Stimulated activated CD8-positive, alpha-beta memory T cell treated with anti-CD3 and anti-CD28 coated beads, Interleukin-4, amount 100 ng/mL, for 4 hours (primary cell): ENCODE results near the gene ZNF195.
"Not testable (repeated sequence)": the region's sequence is repeated elsewhere in the genome, so short reads cannot be mapped to it uniquely, and the experiment has no call there.

ENCODE experiments used
- DNase-seq, 2 donors: peaks; one replicate each; pipeline ENCODE4 v3.0.0-alpha.2; 2020; ENCODE audit warnings: low read depth in 2 of 2, low spot score in 1 of 2

ZNF195 gene

GRCh38 chr11:3356858-3357257 lies 22.1 kb downstream of the ZNF195 start:
- DNase-seq: no peak

- DNase-seq: no peak
Observed at GRCh38 chr11:3353066-3353465, 25.9 kb downstream of the ZNF195 start.

DNA sequence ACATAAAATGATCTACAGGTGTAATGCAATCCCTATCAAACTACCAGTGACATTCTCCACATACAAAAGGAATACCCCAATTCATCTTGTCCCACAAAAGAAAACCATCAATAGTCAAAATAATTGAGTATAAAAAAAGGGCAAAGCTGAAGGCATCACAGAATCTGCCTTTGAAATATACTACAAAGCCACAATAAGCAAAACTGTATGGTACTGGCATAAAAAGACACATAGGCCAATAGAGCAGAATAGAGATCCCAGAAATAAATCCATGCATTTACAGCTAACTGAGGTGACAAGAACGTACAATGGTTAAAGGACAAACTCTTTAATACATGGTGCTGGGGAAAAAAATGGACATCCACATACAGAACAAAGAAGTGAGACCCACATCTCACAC lies 31.8 kb downstream of the ZNF195 start:
- no peak for DNase-seq

GRCh38 chr11:3346587-3346986 lies 32.4 kb downstream of the ZNF195 start:
- DNase-seq: no peak

DNA sequence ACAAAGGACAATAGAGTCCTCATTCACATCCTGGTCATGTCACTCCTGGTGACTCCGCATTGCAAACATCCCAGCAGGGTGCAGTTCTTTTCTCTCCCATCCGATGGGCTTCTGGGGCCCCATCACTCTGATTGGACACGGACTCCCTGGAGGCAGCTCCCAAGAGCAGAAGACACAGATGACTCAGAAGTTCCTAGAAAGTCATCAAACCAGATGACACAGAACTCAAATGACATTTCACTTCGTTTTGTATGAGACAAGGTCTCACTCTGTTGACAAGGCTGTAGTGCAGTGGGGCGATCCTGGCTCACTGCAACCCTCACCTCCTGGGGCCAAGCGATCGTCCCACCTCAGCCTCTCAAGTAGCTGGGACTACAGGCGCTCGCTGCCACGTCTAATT lies 33.2 kb downstream of the ZNF195 start:
- no peak for DNase-seq

DNA sequence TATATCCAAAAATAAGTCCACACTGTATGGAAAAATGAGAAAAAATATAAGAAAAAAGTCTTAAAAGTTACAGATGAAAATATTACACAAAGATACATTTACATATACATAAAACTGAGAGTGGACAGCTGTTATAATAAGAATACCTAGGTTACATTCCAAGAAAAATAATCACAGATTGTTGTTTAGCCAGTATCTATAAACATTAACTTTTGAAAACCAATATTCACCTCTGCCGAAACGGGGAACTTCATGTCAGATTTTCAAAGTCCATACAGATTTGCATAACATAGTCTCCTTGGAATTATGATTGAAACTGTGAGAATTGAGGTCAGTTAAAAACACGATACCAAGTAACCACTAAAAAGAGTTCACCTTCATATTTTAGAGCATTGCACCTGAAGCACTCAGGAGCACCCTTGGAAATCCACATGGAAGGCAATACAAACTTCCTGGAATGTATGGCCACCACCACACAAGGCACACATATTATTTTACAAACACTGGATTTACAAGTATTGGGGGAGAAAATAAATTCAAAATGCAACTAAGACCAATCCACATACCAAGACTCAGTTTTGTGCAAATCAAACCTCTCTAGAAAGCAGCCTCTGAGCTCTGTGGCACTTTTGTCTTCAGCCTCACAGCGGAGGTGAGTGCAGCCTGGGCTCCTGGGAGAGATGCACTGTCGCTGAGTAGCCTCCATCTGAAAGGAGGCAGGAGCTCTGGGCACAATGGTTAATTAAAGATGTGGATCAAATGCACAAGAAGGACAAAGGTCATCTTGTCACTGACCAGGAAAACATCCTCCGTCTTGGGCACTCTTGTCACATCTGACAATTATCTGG lies 34.4 kb downstream of the ZNF195 start:
- DNase-seq: no peak

DNA sequence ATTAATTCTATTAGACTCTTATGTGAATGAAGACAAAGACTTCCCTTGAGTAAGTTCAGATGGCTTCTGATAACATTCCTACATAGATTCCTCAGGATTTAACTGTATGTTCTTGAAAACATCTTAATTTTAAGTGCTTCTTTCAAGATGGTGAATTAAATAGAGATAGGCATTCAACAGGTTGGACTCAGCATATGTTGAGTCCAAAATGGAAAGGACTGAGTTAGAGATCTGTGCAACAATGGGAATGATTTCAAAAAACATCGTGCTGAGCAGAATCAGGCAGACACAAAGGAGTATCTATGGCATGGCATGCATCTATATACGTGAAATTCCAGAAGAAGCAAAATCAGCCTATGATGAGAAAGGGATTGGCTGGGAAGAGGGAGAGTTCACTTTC lies 36.2 kb downstream of the ZNF195 start:
- DNase-seq: no peak

DNA sequence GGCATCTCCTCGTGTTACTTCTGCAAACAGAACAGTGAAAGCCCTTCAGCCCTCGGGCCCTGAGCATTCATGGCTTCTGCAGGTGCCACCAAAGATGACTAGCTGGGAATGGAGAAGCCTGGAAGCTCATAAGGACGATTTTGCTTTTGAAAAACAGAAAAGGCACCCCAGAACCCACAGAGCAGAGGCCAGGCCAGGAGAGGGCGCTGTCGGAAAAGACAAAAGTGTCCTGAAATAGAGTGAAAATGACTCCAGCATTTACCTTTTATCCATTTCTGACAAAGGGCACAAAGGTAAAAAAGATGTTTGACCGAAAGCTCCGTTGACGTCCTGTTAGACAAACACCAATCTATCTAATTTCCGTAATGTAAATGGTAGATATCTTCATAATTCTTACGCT lies 37.6 kb downstream of the ZNF195 start:
- peak; percentile 15 to 50 for DNase-seq

- no peak for DNase-seq
Observed at GRCh38 chr11:3340025-3340424, 38.9 kb downstream of the ZNF195 start.

DNA sequence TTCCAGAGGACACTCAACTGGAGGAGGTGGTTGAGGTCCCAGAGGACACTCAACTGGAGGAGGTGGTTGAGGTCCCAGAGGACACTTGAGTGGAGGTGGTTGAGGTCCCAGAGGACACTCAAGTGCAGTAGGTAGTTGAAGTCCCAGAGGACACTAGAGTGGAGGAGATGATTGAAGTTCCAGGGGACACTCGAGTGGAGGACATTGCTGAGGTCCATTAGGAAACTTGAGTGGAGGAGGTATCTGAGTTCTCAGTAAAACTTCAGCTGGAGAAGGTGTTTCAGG lies 39.7 kb downstream of the ZNF195 start:
- DNase-seq: no peak

- no peak for DNase-seq
Observed at GRCh38 chr11:3338569-3339339, 40.2 kb downstream of the ZNF195 start.

DNA sequence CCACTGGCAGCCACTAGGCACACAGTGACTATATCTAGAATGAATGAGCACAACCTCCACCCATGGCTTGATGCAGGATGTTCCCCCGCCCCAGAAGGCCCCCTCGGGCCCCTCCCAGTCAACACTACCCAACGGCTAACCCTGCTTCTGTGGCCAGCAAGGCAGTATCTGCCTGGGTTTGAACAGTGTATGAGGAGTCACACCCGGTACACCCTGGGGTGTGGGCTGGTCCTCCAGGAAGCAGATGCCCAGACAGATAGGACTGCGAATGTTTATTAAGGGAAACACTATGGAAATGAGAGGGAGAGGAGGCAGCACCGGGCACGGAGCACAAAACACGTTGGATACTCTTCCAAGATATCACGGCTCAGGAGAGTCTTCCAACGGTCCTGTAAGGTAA lies 42.5 kb downstream of the ZNF195 start:
- not testable (repeated sequence) for DNase-seq

GRCh38 chr11:3333157-3333556 lies 45.8 kb downstream of the ZNF195 start:
- not testable (repeated sequence) for DNase-seq

DNA sequence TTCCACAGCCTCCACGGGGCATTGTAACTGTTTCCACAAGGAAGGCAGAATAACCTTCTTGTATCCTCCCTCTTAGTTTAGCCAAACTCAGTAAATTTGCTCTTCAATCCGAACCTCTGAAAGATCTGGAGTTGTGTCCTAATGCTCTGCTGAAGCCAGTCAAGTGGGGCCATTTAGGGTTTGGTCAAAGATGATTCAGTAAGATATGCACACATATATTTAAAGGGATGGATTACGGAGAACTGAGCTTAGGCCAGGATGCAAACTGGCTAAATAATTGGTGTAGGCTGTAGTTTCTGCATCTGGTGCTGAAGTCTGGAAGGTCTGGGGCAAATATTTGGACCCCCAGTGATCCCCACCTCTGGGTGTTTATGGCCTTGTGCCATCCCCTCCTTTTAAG lies 47.9 kb downstream of the ZNF195 start:
- DNase-seq: not testable (repeated sequence)

DNA sequence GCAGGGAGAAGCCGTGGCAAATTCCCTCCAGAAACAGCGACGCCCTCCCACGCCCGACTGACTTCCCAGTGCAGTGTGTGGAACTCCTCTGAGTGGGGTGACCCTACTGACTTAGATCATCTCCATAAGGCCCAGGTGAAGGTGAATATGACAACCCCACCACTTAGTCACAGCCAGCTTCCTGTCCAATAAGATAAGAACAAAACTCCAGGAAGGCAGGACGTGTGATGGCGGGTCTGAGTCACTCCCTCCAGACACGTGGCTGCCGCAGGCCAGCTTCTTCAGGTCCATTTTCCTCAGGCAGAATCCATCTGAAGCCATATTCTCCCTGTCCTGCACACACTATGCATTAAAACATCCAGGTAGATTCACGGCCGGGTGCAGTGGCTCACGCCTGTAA lies 48.9 kb downstream of the ZNF195 start:
- DNase-seq: not testable (repeated sequence)

DNA sequence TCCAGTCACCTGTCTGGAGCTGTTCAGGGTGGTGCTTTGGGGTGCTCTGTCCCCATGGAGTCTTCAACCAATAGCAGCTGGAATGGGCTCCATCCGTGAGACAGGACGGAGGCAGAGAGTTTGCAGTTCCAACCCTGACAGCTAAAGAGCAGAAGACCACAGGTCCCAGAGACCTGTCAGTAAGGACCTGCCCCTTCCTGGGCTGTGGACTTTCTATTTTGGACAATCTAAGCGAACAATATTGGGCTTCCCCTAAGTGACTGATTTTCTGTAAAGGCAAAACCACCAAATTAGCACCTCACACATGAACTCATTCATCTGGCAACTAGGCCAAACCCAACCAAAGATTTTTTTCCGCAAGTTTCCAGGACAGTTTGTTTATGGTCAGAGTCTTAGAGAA lies 50.4 kb downstream of the ZNF195 start:
- not testable (repeated sequence) for DNase-seq

- DNase-seq: not testable (repeated sequence)
Observed at GRCh38 chr11:3326450-3326849, 52.5 kb downstream of the ZNF195 start.

GRCh38 chr11:3324724-3325123 lies 54.2 kb downstream of the ZNF195 start:
- not testable (repeated sequence) for DNase-seq
